Cardiac fibroblast (primary cell): ENCODE data around the gene PCSK2.

Experiments used
- DNase-seq, 2 donors: peaks; one replicate each; pipeline versions ENCODE4 v3.0.0 to v3.0.0-alpha.2; 2010; ENCODE audit warnings: low read depth in 2 of 2
- H3K4me3 ChIP-seq, 2 donors: replicated peaks in 1 of 2; 1 replicate in 1 of 2; 2 replicates in 1 of 2; pipeline ENCODE4 v1.5.1; 2011; ENCODE audit warnings: low read depth in 2 of 2, low read length in 2 of 2, mild to moderate bottlenecking in 2 of 2, moderate library complexity in 1 of 2
- CTCF ChIP-seq: IDR thresholded peaks from one replicate; pipeline ENCODE4 v1.5.1; 2011; ENCODE audit warnings: low read depth, mild to moderate bottlenecking, low read length, inconsistent platforms

The PCSK2 gene

DNA sequence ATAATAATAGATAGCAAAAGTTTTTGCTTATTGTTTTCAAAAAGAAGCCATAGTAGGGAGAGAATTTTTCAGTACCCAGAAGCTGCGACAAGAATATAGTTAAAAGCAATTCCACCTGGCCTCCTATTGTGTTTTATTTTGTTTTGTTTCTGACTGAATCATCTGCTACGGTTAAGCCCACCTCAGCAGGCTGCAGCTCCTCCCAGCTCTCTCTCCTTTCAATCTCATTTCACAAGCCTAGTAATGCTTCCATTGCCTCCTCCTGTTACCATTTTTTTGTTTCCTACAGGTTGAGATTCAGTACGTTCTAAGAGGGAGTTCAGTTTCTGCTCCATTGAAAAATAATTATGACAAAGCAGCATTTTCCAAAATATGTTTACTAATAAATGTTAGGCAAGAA, 77.9 kb downstream of the PCSK2 start:
- DNase-seq, result no peak
- no peak for TF ChIP-seq CTCF
- no peak overlapping the region for H3K4me3 ChIP-seq

- TF ChIP-seq CTCF, result no peak
- DNase-seq, result no peak
- no peak overlapping the region for H3K4me3 ChIP-seq
Observed at GRCh38 chr20:17306427-17306826, 79.6 kb downstream of the PCSK2 start.

DNA sequence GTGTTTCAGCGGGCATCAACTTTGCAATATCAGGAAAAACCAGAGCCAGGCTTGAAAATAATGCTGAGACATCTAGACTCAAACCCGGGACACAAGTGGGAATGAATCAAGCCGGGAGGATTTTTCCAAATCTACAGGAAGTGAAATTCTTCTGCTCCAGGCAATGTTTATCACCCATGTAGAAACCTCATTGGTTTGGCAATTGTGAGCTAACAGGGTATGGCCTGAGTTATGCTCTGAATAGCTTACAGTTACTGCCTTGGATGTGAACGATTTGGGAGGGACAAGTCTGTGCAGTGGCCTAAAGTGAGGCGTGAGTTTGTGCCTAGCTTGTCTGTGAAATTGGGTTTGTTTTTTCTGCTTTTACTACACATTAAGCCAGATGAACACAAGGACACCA, 87.4 kb downstream of the PCSK2 start:
- TF ChIP-seq CTCF, result no peak
- H3K4me3 ChIP-seq, result no peak overlapping the region
- DNase-seq, result no peak

- no peak overlapping the region for H3K4me3 ChIP-seq
- no peak for DNase-seq
- no peak for TF ChIP-seq CTCF
Observed at GRCh38 chr20:17315407-17316231, 88.8 kb downstream of the PCSK2 start.

DNA sequence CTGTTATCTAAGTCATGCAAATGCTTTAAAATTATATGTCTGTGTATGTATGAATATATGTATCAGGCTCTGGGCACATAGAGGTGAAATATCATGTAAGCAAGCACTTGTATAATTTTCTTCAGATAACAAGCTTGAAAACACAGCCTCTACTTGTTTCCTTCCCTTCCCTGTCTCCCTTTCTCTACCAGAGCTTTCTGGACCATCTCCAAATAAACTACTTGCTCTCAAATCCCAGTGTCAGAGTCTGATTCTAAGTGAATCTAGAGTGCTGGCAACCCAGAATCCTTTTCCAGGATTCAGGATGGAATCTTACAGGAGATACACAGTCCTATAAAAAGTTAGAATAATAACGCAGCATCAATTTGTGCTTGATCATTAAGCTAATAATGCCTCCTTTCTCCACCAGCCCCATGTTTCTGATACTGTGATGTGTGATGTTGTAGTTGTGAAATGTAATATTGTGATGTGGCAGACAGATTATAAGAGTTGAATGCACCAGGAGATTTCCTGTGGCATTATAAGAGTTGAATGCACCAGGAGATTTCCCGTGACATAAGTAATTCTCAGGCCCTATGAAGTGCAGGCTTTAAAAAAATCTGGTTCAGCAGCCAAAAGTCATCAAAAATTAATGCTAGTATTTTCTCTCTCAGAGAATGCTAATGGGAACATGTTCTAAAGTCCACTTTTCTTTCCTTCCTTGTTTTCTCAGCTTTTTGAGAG, 89.6 kb downstream of the PCSK2 start:
- no peak for TF ChIP-seq CTCF
- H3K4me3 ChIP-seq, result no peak overlapping the region
- DNase-seq, result no peak

GRCh38 chr20:17317341-17317740, 90.5 kb downstream of the PCSK2 start:
- no peak overlapping the region for H3K4me3 ChIP-seq
- no peak for DNase-seq
- TF ChIP-seq CTCF, result no peak
